Mucosa of descending colon (tissue), 3 donors: Measurements from ENCODE around the gene BRD4. TPM values are rescaled to one million over a fixed set of nuclear protein-coding genes. Genes with fewer than 3 reads are reported as not detected.

Source experiments
- ATAC-seq: fragments of 200-7000 bp; cut with Tn5 transposase; one replicate; pipeline ENCODE4 v1.9.1; 2020; ENCODE audit warnings: mild to moderate bottlenecking, moderate library complexity
- DNase-seq, 3 donors: peaks; one replicate each; pipeline ENCODE4 v3.0.0-alpha.2; 2020
- H3K36me3 ChIP-seq: fragments of 200-600 bp; one replicate; pipeline ENCODE4 v1.8.0; 2021; ENCODE audit warnings: low read depth, mild to moderate bottlenecking
- H3K4me1 ChIP-seq: fragments of 200-600 bp; one replicate; pipeline ENCODE4 v1.8.0; 2021; ENCODE audit warnings: low read depth, mild to moderate bottlenecking
- H3K4me3 ChIP-seq: fragments of 200-600 bp; one replicate; pipeline ENCODE4 v1.8.0; 2021; ENCODE audit warnings: mild to moderate bottlenecking
- H3K9me3 ChIP-seq: fragments of 200-600 bp; one replicate; pipeline ENCODE4 v1.8.0; 2021; ENCODE audit warnings: mild to moderate bottlenecking
- intact Hi-C, 2 donors: fragments of 100-400 bp; cut with DNase I in 1 of 2; cut with micrococcal nuclease in 1 of 2; formaldehyde crosslinking; loops; one replicate each; pipeline versions ENCODE4 v1.11.0 to v1.11.1; 2022; cut with DNase I, micrococcal nuclease
- total RNA-seq, 3 donors: library from RNA; stranded (reverse); fragmentation: NEBNext Ultra II Directional in 2 of 3; extraction: Animal tissue kit (Norgen Biotek cat#: 25700) in 2 of 3; gene quantifications; one replicate each; pipeline versions ENCODE4 v1.2.1 to v1.2.4, GENCODE V29; 2021 to 2023
- TF ChIP-seq, protein P1 (sequence below): fragments of 200-600 bp; IDR thresholded peaks from one replicate; pipeline ENCODE4 v1.8.0; 2022; ENCODE audit warnings: antibody characterized with exemption, mild to moderate bottlenecking
- donor health status: DM: no; HTN: no; CAD: no; lungs with moderate emphysema.
- donor health status: DM: no; HTN: no; CAD: no.
- donor health status: DM: no; HTN: yes; CAD: no.

Gene BRD4
- total RNA-seq, 3 donors from 2014 or later = 78.3 to 104 (median 82.6) TPM

DNA sequence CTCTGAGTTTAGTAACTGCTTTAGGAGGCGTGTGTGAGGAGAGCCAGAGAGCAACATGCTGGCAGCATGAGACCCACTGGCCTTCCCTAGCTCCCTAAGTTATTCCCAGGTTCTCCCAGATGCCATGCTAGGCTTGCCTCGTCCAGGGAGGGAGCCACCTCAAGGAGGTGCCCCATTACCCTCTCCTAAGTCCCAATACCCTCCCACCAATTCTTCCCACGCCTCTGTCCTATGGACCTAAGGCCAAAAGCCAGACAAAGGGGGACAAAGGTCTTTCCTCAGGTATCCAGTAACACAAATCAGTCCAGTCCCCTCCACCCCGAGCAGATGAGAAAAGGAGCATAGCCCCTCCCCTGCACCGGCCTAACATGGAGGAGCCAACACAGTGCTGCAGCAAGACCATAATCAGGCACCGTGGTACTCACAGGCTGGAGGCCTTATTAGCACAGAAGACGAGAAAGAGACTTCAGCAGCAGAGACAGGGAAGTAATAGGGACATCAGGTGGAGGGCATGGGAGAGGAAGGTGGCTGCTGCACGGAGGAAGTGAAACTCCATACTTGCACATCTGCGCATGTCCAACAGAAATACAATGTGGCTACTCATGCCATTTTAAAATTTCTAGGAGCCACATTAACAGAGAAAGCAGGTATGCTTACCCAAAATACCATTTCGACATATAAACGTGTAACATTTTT lies 46.3 kb downstream of the BRD4 start:
- TF ChIP-seq, protein P1, sequence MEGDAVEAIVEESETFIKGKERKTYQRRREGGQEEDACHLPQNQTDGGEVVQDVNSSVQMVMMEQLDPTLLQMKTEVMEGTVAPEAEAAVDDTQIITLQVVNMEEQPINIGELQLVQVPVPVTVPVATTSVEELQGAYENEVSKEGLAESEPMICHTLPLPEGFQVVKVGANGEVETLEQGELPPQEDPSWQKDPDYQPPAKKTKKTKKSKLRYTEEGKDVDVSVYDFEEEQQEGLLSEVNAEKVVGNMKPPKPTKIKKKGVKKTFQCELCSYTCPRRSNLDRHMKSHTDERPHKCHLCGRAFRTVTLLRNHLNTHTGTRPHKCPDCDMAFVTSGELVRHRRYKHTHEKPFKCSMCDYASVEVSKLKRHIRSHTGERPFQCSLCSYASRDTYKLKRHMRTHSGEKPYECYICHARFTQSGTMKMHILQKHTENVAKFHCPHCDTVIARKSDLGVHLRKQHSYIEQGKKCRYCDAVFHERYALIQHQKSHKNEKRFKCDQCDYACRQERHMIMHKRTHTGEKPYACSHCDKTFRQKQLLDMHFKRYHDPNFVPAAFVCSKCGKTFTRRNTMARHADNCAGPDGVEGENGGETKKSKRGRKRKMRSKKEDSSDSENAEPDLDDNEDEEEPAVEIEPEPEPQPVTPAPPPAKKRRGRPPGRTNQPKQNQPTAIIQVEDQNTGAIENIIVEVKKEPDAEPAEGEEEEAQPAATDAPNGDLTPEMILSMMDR = no peak
- Histone ChIP-seq H3K9me3 (no peaks in the 10 kb centered on the region), H3K4me3 (no peak overlapping the region), H3K36me3 (no peaks in the 10 kb centered on the region), H3K4me1 (peaks cover 80% of the 10 kb centered on the region)
- intact Hi-C loops = no loop called here
- ATAC-seq = peak; percentile 29
- DNase-seq = no peak

DNA sequence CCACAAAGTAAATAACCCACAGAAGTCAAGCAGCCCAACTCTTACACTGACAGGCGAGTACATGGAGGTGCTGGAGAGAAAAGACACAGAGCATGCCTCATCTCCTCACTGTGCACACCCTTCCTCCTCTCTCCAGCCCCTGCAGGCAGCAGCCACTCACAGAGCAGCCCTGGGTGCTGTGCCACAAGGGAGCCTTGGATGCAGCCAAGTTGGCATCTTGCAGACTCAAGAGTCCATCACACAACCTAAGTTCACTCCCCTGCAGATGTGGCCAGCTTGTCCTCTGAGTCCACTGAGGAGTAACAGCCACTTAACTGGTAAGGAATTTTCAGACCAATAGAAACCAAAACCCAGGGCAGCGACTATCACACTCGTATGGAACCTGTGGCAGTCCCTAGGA lies 47.4 kb downstream of the BRD4 start:
- Histone ChIP-seq H3K4me3 (no peak overlapping the region), H3K9me3 (no peaks in the 10 kb centered on the region), H3K4me1 (peaks cover 87% of the 10 kb centered on the region), H3K36me3 (no peaks in the 10 kb centered on the region)
- ATAC-seq (no peak), DNase-seq (no peak)
- intact Hi-C loops = no loop called here
- TF ChIP-seq, protein P1 = no peak

DNA sequence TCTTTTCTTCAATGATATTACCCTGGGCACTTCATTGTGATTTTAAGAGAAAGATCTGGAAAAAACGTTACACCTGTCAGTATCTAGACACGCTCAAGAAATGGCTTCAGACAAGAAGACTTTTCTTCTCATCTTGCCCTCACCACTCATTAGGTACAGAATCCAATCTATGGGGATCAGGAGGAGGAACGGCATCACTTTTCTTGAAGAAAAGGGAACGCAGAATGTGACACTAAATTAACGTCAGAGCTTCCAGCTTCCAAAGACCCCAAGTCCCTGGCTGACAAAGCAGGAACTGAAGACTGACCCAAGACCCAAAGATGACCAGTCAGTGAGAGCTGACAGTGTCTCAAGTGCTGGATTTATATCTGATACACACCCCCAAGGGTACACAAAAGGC lies 48.2 kb downstream of the BRD4 start:
- ATAC-seq = no peak

DNA sequence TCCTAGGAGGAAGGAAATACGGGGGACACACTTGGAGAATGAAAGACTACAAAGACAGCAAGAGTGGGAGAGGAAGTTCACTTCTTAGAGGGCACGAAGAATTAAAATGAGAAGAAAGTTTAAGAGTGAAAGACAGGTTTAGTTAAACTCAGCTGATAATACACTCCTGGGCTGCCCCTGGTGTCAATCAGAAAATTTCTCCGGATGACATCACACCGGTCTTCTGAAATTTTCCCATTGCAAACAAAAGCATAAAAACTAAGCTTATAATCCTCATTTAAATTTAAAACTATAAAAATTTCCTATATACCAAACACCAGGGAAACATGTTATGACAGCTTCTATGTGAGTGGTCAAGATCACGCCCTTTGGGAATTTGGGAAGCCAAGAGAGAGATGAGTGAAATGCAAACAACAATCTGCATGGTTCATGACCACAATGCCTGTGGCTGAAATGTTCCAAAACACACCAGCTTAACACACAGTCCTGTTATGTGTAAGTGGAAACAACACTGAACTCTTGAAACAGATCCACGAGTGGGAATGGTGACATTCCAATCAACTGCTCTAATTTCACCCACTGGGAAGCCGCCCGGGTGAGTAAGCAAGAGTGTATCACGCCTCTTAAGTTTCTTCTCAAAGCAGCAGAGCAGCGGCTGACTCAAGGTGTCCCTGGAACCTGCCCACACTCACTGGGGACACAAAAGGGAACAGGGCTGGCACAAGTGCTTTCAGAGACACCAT lies 49.0 kb downstream of the BRD4 start:
- Histone ChIP-seq H3K36me3 (no peaks in the 10 kb centered on the region), H3K4me3 (no peak overlapping the region)
- intact Hi-C loops = no loop called here

More for the DNA sequence above, 48.2 kb downstream of the BRD4 start:
- TF ChIP-seq, protein P1 = no peak
- intact Hi-C loops = no loop called here
- H3K4me1 ChIP-seq = peaks cover 87% of the 10 kb centered on the region
- no peak overlapping the region for H3K4me3 ChIP-seq
- DNase-seq = no peak
- no peaks in the 10 kb centered on the region for H3K9me3 ChIP-seq
- H3K36me3 ChIP-seq = no peaks in the 10 kb centered on the region

DNA sequence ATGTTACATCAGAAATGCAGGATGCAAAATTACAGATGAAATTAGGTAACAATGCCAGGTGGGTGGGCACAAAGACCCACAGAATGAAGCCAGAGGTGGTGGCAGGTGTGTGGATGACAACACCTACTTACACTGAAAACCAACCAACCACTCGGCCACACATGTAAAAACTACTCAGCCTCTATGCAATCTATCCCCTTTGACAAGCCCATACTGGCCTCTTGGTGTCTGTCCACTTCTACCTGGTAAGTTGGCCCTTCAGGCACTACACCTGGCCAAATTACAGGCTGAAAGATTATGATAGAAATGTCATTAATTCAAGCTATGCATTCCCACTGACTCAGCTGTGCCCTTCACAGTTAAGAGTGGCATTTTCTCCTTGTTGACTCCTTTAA lies 50.0 kb downstream of the BRD4 start:
- DNase-seq = no peak
- intact Hi-C loops = no loop called here
- no peak for ATAC-seq
- H3K4me1 ChIP-seq = peaks cover 75% of the 10 kb centered on the region
- H3K4me3 ChIP-seq = no peak overlapping the region
- H3K36me3 ChIP-seq = no peaks in the 10 kb centered on the region
- no peaks in the 10 kb centered on the region for H3K9me3 ChIP-seq
- TF ChIP-seq, protein P1 = no peak

More for the DNA sequence above, 49.0 kb downstream of the BRD4 start:
- peaks cover 81% of the 10 kb centered on the region for H3K4me1 ChIP-seq
- H3K9me3 ChIP-seq = no peaks in the 10 kb centered on the region
- TF ChIP-seq, protein P1 = no peak
- no peak for DNase-seq
- peak; percentile 36 for ATAC-seq
